Keratinocyte (primary cell): ENCODE results near the gene TMEM225B. TPM values are rescaled to one million over a fixed set of nuclear protein-coding genes. Genes with fewer than 3 reads are reported as not detected.

ENCODE experiments used
- DNase-seq: peaks from one replicate; pipeline ENCODE4 v3.0.0-alpha.2; 2011; ENCODE audit warnings: low read depth, missing footprints, low spot score
- FAIRE-seq: peaks from 2 replicates; lab custom pipeline; 2011; peaks lifted over from hg19 to GRCh38; lab: Jason Lieb, UNC
- H2AFZ ChIP-seq: 2 replicates; pipeline ENCODE4 v1.6.0; 2012; ENCODE audit warnings: low read length, control low read depth, inconsistent platforms; ENCODE audit not compliant: control insufficient read depth
- H3K27ac ChIP-seq: 2 replicates; pipeline ENCODE4 v1.5.1; 2011; ENCODE audit warnings: low read length; ENCODE audit not compliant: control insufficient read depth, insufficient read depth
- H3K27me3 ChIP-seq: 3 replicates; pipeline ENCODE4 v1.6.0; 2011; ENCODE audit warnings: low read length; ENCODE audit not compliant: control insufficient read depth, insufficient read depth; ENCODE audit errors: extremely low read depth
- H3K36me3 ChIP-seq, 2 experiments: 2 replicates in 1 of 2; 3 replicates in 1 of 2; pipeline ENCODE4 v1.5.1; 2011; ENCODE audit warnings: low read length in 2 of 2, mild to moderate bottlenecking in 1 of 2; ENCODE audit not compliant: control insufficient read depth in 2 of 2, insufficient read depth in 2 of 2; ENCODE audit errors: extremely low read depth in 1 of 2
- H3K4me1 ChIP-seq: 3 replicates; pipeline ENCODE4 v1.5.1; 2011; ENCODE audit warnings: low read length; ENCODE audit not compliant: control insufficient read depth, insufficient read depth; ENCODE audit errors: extremely low read depth
- H3K4me2 ChIP-seq: 3 replicates; pipeline ENCODE4 v1.6.0; 2011; ENCODE audit warnings: low read depth, low read length; ENCODE audit not compliant: control insufficient read depth, insufficient read depth; ENCODE audit errors: extremely low read depth
- H3K4me3 ChIP-seq, 3 experiments: fragments of 200-600 bp in 1 of 3; sonication (generic) in 1 of 3; 2 replicates in 2 of 3; 3 replicates in 1 of 3; pipeline ENCODE4 v1.5.1; 2011 to 2016; ENCODE audit warnings: low read length in 3 of 3, mild to moderate bottlenecking in 3 of 3, control low read depth in 2 of 3, inconsistent platforms in 1 of 3, low read depth in 1 of 3, mixed read lengths in 1 of 3, mixed run types in 1 of 3, moderate library complexity in 1 of 3; ENCODE audit not compliant: control insufficient read depth in 2 of 3, insufficient read depth in 2 of 3; ENCODE audit errors: extremely low read depth in 1 of 3
- H3K79me2 ChIP-seq: 2 replicates; pipeline ENCODE4 v1.6.0; 2012; ENCODE audit warnings: low read length; ENCODE audit not compliant: control insufficient read depth, insufficient read depth
- H3K9ac ChIP-seq: 3 replicates; pipeline ENCODE4 v1.6.0; 2011; ENCODE audit warnings: low read length; ENCODE audit not compliant: control insufficient read depth, insufficient read depth; ENCODE audit errors: extremely low read depth
- H3K9me1 ChIP-seq: 3 replicates; pipeline ENCODE4 v1.6.0; 2011; ENCODE audit warnings: low read length; ENCODE audit not compliant: control insufficient read depth, insufficient read depth; ENCODE audit errors: extremely low read depth
- H3K9me3 ChIP-seq: 2 replicates; pipeline ENCODE4 v1.5.1; 2012; ENCODE audit warnings: low read depth, low read length; ENCODE audit not compliant: control insufficient read depth
- H4K20me1 ChIP-seq: 3 replicates; pipeline ENCODE4 v1.6.0; 2011; ENCODE audit warnings: low read length; ENCODE audit not compliant: control insufficient read depth, insufficient read depth; ENCODE audit errors: extremely low read depth
- CTCF ChIP-seq, 3 experiments: IDR thresholded peaks in 1 of 3; conservative IDR thresholded peaks in 1 of 3; optimal IDR thresholded peaks in 1 of 3; 2 replicates in 2 of 3; 3 replicates in 1 of 3; pipeline versions ENCODE3 to v1.5.1; 2011; ENCODE audit warnings: low read length in 3 of 3, mild to moderate bottlenecking in 3 of 3, moderate library complexity in 2 of 3, control low read depth in 1 of 3, inconsistent platforms in 1 of 3; ENCODE audit not compliant: insufficient read depth in 2 of 3; ENCODE audit errors: extremely low read depth in 1 of 3
- EZH2 ChIP-seq: IDR thresholded peaks from one replicate; pipeline ENCODE4 v1.6.1; 2012; ENCODE audit warnings: inconsistent platforms, mild to moderate bottlenecking, low read length, moderate library complexity
- dilution Hi-C: fragments of 300-500 bp; cut with MboI; formaldehyde crosslinking; loops from one replicate; pipeline ENCODE4 v1.7.0; 2020; ENCODE audit warnings: low sequenced_read_pairs; ENCODE audit not compliant: extremely low pct_ligation_motif_present
- polyA plus RNA-seq, 5 experiments: library from polyadenylated mRNA; depleted of rRNA in 3 of 5; stranded (reverse) in 3 of 5; stranded (forward) in 1 of 5; unstranded in 1 of 5; fragments of >200 nt; gene quantifications; 1 replicate in 1 of 5; 2 replicates in 3 of 5; 3 replicates in 1 of 5; pipeline versions ENCODE4 v1.2.1 to v1.2.3, GENCODE V29; 2011 to 2012; ENCODE audit warnings: missing spikeins in 2 of 5, low read depth in 1 of 5, low replicate concordance in 1 of 5

Gene TMEM225B
- polyA plus RNA-seq, 1 donor (not counting 4 experiments of a cell fraction or from before 2014, with no cell fraction given), result 0.18 TPM

DNA sequence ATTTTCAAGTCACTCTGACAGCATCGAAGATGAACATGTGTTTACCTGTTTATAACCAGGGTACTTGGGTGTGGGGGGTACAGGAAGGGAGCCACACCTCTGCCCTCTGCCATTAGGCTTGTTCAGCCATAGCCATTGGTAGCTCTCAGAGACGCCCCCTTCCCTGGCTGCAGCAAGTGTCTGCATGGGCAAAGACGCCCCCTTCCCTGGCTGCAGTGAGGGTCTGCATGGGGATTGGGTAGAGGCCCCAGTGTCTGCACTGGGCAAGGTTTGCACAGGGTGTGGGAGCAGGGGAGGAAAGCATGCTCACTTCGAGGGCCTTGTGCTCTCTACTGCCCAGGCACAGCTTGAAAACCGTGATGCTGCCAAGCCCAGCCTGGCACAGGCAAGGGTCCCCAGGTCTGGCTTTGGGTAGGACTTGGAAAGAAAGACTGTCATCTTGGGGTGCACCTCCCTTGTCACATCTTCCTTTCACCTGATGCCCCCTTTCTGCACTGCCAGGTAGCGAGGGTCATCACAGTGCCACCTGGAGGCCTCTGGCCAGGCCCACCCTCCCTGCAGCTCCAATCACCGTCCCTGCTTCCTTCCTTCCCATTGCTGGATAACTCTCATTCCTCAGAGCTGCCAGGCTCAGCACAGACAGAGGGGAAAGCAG is 3.7 kb downstream of the TMEM225B start:
- H3K4me1 ChIP-seq, result no peaks in the 10 kb centered on the region
- H4K20me1 ChIP-seq, result no peaks in the 10 kb centered on the region
- no peak overlapping the region for H2AFZ ChIP-seq
- no peak for FAIRE-seq
- no peaks in the 10 kb centered on the region for H3K27me3 ChIP-seq
- H3K9me3 ChIP-seq, result no peaks in the 10 kb centered on the region
- no peaks in the 10 kb centered on the region for H3K36me3 ChIP-seq
- H3K27ac ChIP-seq, result no peak overlapping the region
- dilution Hi-C loops, result no loop called here
- H3K9me1 ChIP-seq, result no peaks in the 10 kb centered on the region
- no peak for DNase-seq
- H3K9ac ChIP-seq, result no peak overlapping the region
- H3K4me3 ChIP-seq, result no peak overlapping the region
- H3K79me2 ChIP-seq, result no peaks in the 10 kb centered on the region
- H3K4me2 ChIP-seq, result no peak overlapping the region
- TF ChIP-seq CTCF (optimal IDR thresholded peaks at IDR 0.05 in 1 of 3, IDR thresholded peaks at IDR 0.05 in 1 of 3, conservative IDR thresholded peaks at IDR 0.05 in 1 of 3; ENCODE audit: extremely low read depth in 1 of 3, insufficient read depth in 2 of 3, low read length in 3 of 3) (no peak), EZH2 (no peak)

GRCh38 chr7:99605527-99605926 is 7.5 kb downstream of the TMEM225B start:
- Histone ChIP-seq H3K9ac (no peak overlapping the region), H3K4me2 (no peak overlapping the region), H3K27me3 (no peaks in the 10 kb centered on the region), H3K27ac (no peak overlapping the region), H3K79me2 (no peaks in the 10 kb centered on the region), H3K4me1 (no peaks in the 10 kb centered on the region), H3K4me3 (no peak overlapping the region), H2AFZ (no peak overlapping the region), H3K9me1 (no peaks in the 10 kb centered on the region), H3K9me3 (no peaks in the 10 kb centered on the region), H3K36me3 (no peaks in the 10 kb centered on the region), H4K20me1 (no peaks in the 10 kb centered on the region)
- dilution Hi-C loops, result no loop called here
- FAIRE-seq, result no peak
- DNase-seq, result no peak
- no peak for TF ChIP-seq EZH2
- TF ChIP-seq CTCF (optimal IDR thresholded peaks at IDR 0.05 in 1 of 3, IDR thresholded peaks at IDR 0.05 in 1 of 3, conservative IDR thresholded peaks at IDR 0.05 in 1 of 3; ENCODE audit: extremely low read depth in 1 of 3, insufficient read depth in 2 of 3, low read length in 3 of 3), result no peak
